Natural killer cell (primary cell): ENCODE measurements around the gene PRKAG2. TPM values are rescaled to one million over a fixed set of nuclear protein-coding genes. Genes with fewer than 3 reads are reported as not detected.
A peak's percentile ranks its signal among the peaks of the same experiment; 100 is the strongest.

Experiments used
- ATAC-seq, 3 donors: fragments of 150-1000 bp in 2 of 3; fragments of 200-7000 bp in 1 of 3; cut with Tn5 transposase; 1 replicate in 1 of 3; 2 replicates in 2 of 3; pipeline ENCODE4 v1.10.0; 2021; ENCODE audit warnings: mild to moderate bottlenecking in 2 of 3, moderate library complexity in 2 of 3
- DNase-seq, 2 donors: peaks; one replicate each; pipeline versions ENCODE4 v3.0.0 to v3.0.0-alpha.2; 2013 to 2021; ENCODE audit warnings: mixed read lengths in 1 of 2
- H3K27ac ChIP-seq: one replicate; pipeline ENCODE4 v1.5.1; 2013; ENCODE audit warnings: mild to moderate bottlenecking, low read length
- H3K27me3 ChIP-seq: one replicate; pipeline ENCODE4 v1.6.1; 2013; ENCODE audit warnings: low read length; ENCODE audit not compliant: control insufficient read depth, insufficient read depth
- H3K36me3 ChIP-seq: one replicate; pipeline ENCODE4 v1.6.1; 2013; ENCODE audit warnings: low read length; ENCODE audit not compliant: control insufficient read depth, insufficient read depth
- H3K4me1 ChIP-seq: one replicate; pipeline ENCODE4 v1.6.1; 2013; ENCODE audit warnings: low read length; ENCODE audit not compliant: control insufficient read depth, insufficient read depth
- H3K4me3 ChIP-seq: one replicate; pipeline ENCODE4 v1.5.1; 2013; ENCODE audit warnings: low read length
- H3K9me3 ChIP-seq: one replicate; pipeline ENCODE4 v1.6.1; 2013; ENCODE audit warnings: low read length; ENCODE audit not compliant: control insufficient read depth, insufficient read depth
- H3K27ac Mint-ChIP-seq, 2 donors: one replicate each; pipeline ENCODE4 v1.8.0; 2022; ENCODE audit warnings: mild to moderate bottlenecking in 2 of 2, mixed read lengths in 2 of 2, moderate library complexity in 1 of 2
- H3K27me3 Mint-ChIP-seq, 2 donors: one replicate each; pipeline ENCODE4 v1.8.0; 2022; ENCODE audit warnings: low read depth in 2 of 2, mixed read lengths in 2 of 2
- H3K36me3 Mint-ChIP-seq: one replicate; pipeline ENCODE4 v1.8.0; 2022; ENCODE audit warnings: mixed read lengths
- H3K4me1 Mint-ChIP-seq, 2 donors: one replicate each; pipeline ENCODE4 v1.8.0; 2022; ENCODE audit warnings: mixed read lengths in 2 of 2
- H3K4me3 Mint-ChIP-seq: one replicate; pipeline ENCODE4 v1.8.0; 2022; ENCODE audit warnings: mild to moderate bottlenecking, moderate library complexity, mixed read lengths
- H3K9me3 Mint-ChIP-seq, 2 donors: one replicate each; pipeline ENCODE4 v1.8.0; 2022; ENCODE audit warnings: mixed read lengths in 2 of 2
- CTCF ChIP-seq: fragments of 200-600 bp; IDR thresholded peaks from one replicate; pipeline ENCODE4 v1.8.0; 2022; ENCODE audit warnings: antibody characterized with exemption
- WGBS: methylation state at CpG from one replicate; pipeline ENCODE4 v1.1.7; 2013; ENCODE audit warnings: missing lambda C conversion rate; ENCODE audit not compliant: insufficient coverage; 5-methylcytosine and 5-hydroxymethylcytosine counted together
- intact Hi-C: fragments of 100-400 bp; cut with micrococcal nuclease; formaldehyde crosslinking; loops from one replicate; pipeline ENCODE4 v1.14.2; 2022
- total RNA-seq, 4 donors: library from RNA; stranded (reverse); fragments of 120-200 nt in 1 of 4; gene quantifications; one replicate each; pipeline versions ENCODE4 v1.2.3 to v1.2.4, GENCODE V29; 2013 to 2022

The PRKAG2 gene
- total RNA-seq, 3 donors from 2014 or later (not counting 1 experiment from before 2014, with no cell fraction given), result 42.6 to 66.5 (median 64.4) TPM

DNA sequence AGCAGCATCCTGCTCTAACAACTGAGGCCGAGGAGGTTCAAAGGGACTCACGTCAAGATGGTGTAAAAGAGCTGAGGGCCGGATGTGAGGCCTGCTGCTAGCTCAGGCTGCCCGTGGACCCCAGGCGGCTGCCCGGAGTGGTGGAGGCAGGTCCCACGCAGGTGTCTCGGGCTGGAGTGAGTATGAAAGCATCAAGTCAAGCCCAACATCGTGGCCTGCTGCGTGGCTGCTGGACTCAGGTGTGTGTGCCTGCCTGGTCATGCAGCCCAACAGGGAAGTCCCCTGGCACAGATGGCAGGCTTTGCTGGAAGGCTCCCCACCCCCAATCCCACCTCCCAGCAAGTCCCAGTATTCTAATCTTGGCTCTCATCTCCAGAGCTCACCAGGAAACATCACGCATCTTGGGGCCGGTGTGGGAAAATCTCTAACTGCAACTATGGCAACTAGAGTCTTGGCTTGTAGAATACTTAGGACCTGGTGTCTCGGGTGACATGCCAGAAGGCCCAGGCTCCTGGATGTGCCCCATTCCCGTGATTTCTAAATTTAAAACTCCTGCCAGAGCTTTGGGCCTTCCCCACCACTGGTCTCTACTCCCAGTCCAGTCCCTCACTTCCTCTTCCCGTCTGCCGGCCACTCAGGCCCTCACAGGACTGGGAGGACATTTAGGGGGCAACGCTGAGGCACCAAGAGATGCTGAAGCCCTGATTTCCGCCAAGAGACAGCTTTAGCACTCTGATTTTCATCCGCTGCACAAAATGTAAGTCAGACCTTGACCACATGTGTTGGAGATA is 85.9 kb downstream of the PRKAG2 start:
- no peaks in the 10 kb centered on the region for H3K9me3 ChIP-seq
- Mint-ChIP-seq H3K4me1 (peaks cover 22 to 50% of the 10 kb centered on the region in 2 donors), H3K27ac (peak overlapping the region in 1 of 2 donors; percentile 67), H3K9me3 (no peaks in the 10 kb centered on the region), H3K36me3 (no peaks in the 10 kb centered on the region), H3K4me3 (no peak overlapping the region), H3K27me3 (no peaks in the 10 kb centered on the region)
- intact Hi-C loops, result no loop called here
- ATAC-seq, result no peak
- H3K27me3 ChIP-seq, result no peaks in the 10 kb centered on the region
- 94% methylated on average over 19 of the region's 19 CpGs for WGBS
- H3K27ac ChIP-seq, result no peak overlapping the region
- no peak for TF ChIP-seq CTCF
- no peak overlapping the region for H3K4me3 ChIP-seq
- peaks cover 3% of the 10 kb centered on the region for H3K36me3 ChIP-seq
- DNase-seq, result no peak
- H3K4me1 ChIP-seq, result peaks cover 14% of the 10 kb centered on the region

DNA sequence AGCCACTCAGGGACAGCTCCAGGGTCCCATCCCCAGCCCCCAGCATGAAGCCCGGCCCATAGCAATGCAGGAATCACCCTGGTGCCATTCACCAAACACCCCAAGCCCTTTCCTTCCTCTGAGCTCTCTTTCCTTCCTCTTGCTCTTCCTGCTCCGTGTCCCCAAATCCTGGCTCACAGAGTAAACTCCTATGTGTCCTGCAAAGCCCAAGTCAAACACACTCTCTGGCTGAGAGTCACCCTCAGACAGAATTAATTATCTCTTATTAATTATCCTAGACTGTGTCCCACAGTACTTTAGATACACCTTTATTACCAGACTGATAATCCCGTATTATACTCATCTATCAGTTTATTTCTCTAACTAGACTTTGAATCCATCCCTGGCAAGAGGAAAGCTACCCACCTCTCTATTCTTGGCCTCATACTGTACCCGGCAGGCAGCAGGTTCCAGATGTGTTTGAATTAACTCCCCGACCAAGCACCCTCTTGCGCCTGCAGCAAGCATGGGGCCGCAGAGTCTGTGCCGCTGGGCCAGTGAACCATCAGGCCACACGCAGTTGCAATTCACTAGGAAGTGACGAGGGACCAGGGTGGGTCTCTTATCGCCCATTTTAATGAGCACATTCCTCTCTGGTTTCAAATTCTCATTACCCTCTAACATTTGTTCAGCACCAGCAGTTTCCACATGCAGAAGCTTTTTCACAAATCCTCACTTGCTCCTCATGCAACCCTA is 86.7 kb downstream of the PRKAG2 start:
- peaks cover 10% of the 10 kb centered on the region for H3K4me1 ChIP-seq
- Mint-ChIP-seq H3K9me3 (no peaks in the 10 kb centered on the region), H3K27me3 (no peaks in the 10 kb centered on the region), H3K27ac (no peak overlapping the region), H3K4me3 (no peak overlapping the region), H3K36me3 (no peaks in the 10 kb centered on the region), H3K4me1 (peaks cover 22 to 55% of the 10 kb centered on the region in 2 donors)
- no peaks in the 10 kb centered on the region for H3K9me3 ChIP-seq
- no peak for DNase-seq
- no peak overlapping the region for H3K4me3 ChIP-seq
- ATAC-seq, result no peak
- no peak for TF ChIP-seq CTCF
- WGBS, result 96% methylated on average over 11 of the region's 11 CpGs
- no peak overlapping the region for H3K27ac ChIP-seq
- intact Hi-C loops, result no loop called here
- H3K36me3 ChIP-seq, result peaks cover 3% of the 10 kb centered on the region
- H3K27me3 ChIP-seq, result no peaks in the 10 kb centered on the region

DNA sequence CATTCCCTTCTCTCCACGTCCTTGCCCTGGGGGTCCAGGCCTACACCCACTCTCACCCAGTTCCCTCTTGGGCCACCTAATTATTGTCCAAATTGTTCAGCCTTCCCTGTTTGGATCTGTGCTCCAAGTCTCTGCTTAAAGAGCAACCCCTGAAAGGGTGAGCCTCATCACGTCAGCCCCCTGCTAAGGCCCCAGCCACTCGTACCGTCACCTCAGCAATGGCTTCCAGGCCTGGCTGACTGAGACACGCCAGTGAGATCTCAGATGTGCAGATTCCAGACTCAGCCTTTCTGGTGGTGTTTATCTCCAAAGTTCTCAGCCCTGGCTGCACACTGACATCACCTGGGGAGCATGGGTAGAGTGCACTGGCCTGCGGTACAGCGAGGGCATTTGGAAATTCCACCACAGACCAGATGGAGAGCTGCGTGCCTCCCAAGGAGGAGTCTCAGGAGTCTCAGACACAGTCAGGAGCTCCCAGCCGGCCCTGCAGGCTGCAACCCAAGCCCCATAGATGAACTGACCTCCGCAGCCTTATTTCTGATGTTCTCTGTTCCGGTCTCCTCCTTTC is 87.5 kb downstream of the PRKAG2 start:
- H3K36me3 Mint-ChIP-seq, result no peaks in the 10 kb centered on the region
- DNase-seq, result no peak
- no peak for ATAC-seq
- intact Hi-C loops, result no loop called here
- no peaks in the 10 kb centered on the region for H3K9me3 Mint-ChIP-seq
- H3K27me3 ChIP-seq, result no peaks in the 10 kb centered on the region
- peaks cover 3% of the 10 kb centered on the region for H3K36me3 ChIP-seq
- no peak for TF ChIP-seq CTCF
- peaks cover 2% of the 10 kb centered on the region for H3K4me1 ChIP-seq
- no peak overlapping the region for H3K27ac ChIP-seq
- WGBS, result 94% methylated on average over 11 of the region's 11 CpGs
- H3K4me3 Mint-ChIP-seq, result no peak overlapping the region
- peak overlapping the region in 1 of 2 donors; percentile 47 for H3K27ac Mint-ChIP-seq
- no peaks in the 10 kb centered on the region for H3K27me3 Mint-ChIP-seq
- H3K9me3 ChIP-seq, result no peaks in the 10 kb centered on the region
- H3K4me3 ChIP-seq, result no peak overlapping the region
- H3K4me1 Mint-ChIP-seq, result peaks cover 22 to 49% of the 10 kb centered on the region in 2 donors
